Middle frontal gyrus (tissue), 1 donor: ENCODE results near the gene RGS7.

Source experiments
- DNase-seq: peaks from one replicate; pipeline ENCODE4 v3.0.0-alpha.2; 2015; ENCODE audit warnings: low spot score; ENCODE audit errors: extremely low spot score

Gene RGS7

DNA sequence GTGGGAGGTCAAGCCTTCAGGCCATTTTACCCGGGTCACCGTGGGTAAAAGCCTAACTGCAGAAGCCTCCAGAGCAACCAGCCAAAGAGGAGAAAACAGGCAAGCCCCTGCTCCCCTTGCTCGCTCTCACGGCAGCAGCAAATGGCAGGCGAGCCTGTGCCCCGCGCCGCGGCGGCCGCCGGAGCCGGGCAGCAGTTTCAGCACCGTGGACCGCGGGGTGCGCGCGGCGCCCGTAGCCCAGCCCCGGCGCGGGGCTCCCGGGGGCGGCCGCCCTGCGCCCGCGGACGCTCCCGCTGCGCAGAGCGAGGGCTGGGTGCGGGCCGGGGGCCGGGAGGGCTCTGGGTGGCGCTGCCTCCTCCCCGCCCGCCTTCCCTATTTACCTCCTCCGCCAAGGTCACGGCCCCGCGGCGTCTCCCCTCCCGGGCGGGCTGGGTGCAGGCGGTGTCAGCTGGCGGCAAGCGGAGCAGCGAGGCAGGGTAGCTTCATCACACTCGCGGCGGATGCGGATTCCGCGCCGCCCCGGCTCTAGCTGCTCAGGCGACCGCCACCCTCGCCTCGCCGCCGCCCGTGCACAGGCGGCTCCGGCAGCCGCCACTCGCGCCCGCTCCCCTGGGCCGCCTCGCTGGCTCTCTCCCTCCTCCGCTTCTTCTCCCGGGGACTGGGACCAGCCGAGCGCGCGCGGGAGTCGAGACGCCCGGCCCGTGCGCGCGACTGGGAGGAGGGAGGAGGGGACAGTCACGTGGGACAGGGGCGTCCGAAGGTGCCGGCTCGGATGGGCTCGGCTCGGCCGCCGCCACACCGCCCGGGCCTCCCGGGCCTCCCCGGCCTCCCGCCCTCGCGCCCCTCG lies at the start of gene RGS7:
Gene RGS7, minus strand, starts transcription at position 687 of the 847 bp plus-strand sequence.
- peak; percentile 64 for DNase-seq

DNA sequence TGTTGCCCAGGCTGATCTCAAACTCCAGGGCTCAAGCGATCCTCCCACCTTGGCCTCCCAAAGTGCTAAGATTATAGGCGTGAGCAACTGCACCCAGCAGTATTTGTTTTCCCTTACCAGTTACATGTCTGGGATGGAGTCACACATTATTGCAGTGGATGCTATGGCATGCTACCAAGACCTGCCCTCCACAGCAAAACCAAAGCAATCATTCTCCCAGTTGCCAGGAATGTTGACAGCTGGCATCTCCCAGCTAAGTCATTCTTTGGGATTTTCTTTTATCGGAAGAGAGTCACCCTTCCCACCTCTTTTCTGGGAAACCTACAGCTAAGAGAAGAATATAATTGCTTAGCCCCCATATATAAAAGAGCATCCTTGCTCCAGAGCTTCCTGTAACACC lies 49.4 kb upstream of the RGS7 start:
- DNase-seq = no peak

DNA sequence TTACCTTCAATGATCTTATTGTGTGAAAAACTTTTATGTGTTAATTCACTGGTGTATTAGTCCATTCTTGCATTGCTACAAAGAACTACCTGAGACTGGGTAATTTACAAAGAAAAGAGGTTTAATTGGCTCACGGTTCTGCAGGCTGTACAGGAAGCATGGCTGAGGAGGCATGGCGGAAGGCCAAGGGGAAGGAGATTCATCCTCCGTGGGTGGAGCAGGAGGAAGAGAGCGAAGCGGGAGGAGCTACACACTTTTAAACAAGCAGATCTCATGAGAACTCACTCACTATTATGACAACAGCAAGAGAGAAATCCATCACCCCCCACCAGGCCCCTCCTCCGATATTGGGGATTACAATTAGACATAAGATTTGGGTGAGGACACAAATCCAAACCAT lies 44.2 kb upstream of the RGS7 start:
- no peak for DNase-seq

DNA sequence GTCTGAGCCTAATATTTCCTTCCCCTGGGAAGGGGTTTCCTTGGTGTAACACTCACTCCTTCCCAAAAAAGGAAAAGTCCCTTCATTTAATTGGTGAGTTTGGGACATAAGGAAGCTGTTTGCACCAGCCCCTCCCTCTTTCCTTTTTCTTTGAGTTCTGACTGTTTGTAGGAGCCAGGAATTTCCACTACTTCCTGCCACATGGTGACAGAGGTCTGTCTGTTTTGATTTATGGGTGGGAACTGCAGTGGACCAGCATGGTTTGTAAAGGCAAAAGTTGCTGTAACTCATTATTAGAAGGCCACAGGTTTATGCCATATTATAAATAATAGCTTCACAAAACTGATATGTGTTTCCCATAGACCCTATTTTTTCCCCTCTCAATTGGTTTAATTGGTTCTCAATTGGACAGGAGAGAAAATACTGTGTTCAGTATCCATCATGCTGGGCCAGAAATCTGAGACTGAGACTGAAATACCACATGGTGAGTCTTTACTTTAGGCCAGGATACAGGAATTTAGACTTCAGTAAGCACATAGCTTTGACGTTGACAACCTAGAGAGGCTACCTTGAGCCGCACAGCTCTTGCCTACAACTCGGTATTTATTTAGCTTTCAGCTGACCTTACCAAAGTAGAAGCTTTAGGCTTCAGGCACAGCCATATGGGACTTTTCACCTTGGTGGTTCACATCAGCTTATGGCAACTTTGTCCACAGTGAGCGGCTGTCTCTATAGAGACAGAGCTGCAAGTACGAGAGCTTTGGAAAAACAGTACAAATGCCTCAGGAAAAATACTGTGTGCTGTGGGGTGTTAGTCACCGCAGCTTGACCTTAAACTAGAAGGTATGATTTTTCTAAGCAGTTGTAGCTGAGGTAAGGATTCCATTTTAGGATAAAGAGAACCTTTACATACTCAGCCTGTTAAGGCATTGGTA lies 40.0 kb upstream of the RGS7 start:
- no peak for DNase-seq

DNA sequence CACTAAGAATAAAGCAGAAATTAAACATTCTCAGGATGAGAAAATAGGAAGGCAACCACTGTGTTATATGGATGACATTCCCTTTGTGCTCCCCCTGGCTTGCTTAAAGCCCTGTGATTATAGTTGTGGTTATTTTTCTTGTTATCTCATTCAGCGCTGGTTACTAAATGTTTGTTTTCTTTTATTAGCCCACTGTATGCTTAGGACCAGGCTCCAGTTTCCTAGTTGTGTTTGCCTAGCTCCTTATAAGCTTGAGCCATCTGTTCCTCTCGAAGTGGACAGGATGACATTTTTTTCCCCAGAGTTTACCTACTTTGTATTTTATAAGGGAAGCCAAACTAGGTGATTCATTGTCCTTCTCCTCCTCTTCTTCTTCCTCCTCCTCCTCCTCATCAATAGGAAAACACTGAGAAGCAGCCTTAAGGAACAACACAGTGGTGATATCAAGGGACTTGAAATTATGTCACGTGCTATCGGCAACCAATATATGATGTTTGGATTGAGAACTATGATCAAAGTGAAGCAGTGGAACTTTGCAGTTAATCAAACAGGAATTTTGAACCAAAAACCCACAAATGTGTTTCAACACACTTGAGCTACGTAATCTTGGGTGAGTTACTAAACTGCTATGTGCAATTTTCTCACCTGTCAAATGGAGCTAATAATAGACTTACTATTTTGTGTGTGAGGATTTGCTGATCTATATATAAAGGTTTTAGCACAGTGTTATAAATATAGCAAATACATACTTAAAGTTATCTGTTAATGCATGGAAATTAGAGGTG lies 35.1 kb upstream of the RGS7 start:
- DNase-seq = no peak

DNA sequence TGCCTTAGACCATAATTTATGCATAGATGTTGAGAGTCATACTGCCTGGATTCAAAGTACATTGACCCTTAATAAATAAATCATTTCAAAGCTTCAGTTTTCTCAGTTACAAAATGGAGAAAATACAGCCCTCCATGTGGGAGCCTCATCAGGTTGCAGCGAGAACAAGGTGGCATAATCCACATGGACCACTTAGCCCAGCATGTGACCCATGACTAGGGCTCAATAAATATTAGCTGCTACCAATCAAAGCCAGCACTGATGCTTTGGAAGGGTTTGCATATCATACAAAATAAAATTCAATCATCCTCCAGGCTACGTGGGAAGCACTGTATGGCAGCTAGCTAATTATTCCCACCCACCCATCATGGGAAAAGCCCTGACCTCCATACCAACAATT lies 33.5 kb upstream of the RGS7 start:
- no peak for DNase-seq

DNA sequence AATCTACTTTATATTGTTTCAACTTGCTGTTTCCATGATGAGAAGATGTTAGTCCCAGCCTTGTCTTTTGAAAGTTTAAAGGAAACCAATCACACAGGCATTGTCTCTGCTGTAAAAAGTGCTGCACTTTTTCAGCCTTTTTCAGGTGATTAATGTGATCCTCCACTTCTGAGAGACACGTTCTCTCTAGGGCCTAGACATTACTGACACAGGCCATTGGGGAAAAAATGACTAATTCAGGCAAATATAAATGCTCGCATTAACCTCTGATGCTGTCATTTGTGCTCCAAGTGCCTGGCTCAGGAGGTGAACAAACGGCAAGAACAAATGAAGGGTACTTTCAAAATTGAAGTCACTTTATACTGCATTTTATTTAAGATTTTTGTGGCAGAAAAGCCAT lies 32.4 kb upstream of the RGS7 start:
- no peak for DNase-seq

DNA sequence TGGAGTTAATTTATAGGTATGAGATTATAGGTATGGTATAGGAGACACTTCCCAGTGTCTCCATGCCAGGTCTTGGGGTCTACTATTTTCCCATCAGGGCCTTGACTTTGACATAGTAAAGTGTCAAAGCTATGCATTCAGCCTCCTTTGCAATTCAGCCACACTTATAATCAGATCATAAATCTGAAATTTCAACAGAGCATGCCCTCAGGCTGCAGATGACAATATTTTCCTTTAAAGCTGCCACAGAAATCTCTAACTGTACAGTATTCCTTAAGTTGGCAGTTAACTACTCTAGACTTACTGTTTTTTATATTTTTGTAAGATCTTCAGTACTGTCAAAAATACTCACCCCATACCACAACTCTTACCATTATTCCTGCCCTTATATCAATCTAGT lies 30.2 kb upstream of the RGS7 start:
- no peak for DNase-seq

DNA sequence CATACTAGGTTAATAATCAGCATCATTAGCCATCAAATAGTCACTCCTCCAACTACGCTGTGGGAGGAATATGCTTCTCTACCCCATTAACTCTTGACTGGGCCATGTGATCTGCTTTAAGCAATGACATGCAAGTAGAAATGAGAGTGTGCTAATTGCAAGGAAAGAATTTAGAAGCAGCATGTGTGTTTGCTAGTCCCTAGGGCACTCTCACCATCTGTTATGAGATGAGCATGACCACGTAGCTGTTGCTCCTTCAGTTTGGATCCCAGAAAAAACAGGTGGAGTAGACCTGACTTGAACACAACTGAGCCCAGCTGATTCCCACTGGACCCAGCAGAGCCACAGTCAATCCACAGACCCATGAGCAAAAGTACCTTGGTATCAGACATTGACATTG lies 19.7 kb upstream of the RGS7 start:
- no peak for DNase-seq

DNA sequence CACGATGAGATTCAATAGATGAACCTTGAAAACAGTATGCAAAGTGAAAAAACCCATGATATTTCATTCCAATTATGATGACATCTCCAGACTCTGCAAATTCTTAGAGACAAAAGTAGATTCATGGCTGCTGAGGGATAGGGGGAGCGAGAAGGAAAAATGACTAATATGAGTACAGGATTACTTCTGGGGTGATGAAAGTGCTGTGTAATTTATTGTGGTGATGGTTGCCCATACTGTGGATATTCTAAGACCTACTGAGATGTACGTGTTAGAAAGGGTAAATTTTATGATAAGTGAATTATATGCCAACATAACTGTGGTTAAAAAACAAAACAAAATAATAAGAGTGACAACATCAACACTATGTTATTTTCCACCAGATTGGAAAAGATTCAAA lies 18.9 kb upstream of the RGS7 start:
- DNase-seq = no peak

DNA sequence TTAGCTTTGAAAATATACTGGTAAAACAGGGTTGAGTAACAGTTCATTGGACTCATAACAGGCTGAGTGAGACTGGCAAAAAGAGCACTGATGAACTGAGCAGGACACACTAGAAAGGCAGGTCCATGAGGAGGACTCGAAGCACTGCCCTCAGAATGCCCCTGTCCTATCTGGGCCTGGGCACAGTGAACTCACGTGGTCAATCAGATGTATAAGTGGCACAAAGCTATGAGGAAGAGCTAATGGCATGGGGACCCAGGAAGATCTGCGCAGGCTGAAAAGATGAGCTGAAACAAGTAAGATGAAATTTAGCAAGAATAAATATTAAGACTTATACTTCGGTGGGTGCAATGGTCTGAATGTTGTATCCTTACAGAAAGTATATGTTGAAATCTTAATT lies 9.2 kb upstream of the RGS7 start:
- no peak for DNase-seq

DNA sequence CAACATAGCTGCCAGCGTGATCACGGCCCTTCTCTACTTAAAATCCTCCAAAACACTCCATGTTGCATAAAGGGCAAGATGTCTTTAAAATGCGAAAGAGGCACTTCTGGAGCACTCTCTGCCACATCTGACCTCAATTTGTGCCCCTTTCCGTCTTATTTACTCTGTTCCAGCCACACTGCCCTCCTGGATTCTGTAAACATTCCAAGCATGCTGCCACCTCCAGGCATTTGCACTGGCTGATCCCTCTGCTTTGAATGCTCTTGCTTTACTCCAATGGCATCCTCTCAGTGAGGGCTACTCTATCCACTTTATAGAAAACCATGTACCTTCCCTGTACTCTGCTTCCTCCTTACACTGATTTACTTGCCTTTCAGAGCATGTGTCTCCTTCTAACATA lies 5.3 kb upstream of the RGS7 start:
- DNase-seq = no peak

DNA sequence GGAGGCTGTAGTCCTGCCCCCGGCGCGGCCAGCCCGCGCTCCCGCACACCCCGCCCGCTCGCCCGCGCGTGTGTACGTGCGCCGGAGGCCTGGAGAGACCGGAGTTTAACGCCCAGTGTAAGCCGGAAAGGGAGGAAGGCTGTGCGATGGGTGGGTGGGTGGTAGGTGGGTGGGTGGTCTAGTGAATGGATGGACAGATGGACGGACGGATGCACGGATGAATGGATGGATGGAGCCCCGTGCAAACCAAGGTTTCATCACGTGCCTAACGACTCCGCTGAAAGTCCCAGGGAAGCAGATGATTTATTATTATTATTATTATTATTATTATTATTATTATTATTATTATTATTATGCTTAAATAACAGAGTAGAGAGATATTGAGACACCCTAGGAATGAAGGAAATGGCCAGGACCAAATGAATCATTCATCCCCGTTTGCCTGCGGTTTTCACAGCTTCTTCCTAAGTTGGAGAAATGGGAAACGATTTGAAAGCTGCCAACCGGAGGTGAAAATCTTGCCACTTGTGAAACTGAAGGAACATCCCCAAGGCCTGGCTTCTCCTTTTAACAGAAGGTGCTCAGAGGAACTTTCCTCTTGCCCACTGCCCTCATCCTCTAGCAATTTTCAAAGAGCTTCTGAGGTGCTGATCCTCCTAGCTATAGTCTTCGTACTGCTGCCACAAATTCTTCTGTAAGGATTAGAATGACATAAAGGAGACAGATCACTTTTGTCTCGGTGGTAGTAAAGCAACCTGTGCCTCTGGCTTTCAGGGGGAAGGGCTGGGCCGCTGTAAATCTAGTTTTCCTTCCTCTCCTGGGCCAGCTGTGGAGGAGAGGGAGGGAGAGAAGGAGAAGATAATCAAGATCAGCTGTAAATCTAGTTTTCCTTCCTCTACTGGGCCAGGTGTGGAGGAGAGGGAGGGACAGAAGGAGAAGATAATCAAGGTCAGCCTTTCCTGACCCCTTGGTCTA lies 648 bp upstream of the RGS7 start:
- DNase-seq = no peak

DNA sequence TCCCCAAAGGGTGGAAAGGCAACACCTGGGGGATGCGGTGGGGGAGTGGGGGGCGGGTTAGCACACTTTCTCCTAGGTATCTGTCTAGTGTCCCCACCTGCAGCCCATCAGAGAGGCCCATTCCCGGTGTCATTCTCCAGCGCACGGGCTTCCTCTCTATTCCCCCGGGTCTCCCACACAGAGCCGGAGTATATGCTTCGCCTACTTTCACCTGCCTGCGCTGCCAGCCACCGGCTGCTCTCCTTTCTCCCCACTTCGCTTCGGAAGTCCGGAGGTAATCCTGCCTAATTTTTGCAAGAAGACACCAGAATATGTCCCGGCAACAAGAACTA lies 852 bp downstream of the RGS7 start:
- DNase-seq = no peak

DNA sequence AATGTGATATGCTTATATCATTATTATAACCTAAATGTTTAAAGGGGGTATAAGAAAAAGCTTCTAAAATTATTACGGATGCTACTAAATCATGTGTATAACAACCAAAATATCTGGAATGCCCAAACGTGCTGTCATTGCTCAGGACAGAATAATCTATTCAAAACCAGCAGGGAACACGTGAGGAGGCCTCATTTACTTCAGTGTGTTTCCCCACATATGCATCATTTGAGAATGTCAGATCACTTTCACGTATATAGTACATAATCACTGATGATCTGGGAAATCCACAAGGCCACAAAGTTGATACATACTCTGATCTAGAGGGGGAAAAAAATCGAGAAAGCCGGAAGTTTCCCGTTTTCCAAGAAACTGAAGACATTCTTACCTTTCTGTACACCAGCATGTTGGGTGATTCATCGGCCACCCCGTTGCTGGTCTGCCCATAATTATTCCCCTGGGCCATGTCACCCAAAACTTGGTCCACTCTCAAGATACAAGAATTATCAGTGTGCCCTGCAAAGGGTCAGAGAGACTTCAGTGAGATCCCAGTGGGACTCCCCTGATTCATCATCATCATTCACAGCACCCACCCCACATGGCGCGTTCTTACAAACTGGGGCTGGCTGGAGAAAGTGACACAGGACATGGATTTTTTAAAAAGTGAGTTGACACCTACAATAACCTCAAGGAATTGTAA lies 1.5 kb downstream of the RGS7 start:
- DNase-seq = no peak

DNA sequence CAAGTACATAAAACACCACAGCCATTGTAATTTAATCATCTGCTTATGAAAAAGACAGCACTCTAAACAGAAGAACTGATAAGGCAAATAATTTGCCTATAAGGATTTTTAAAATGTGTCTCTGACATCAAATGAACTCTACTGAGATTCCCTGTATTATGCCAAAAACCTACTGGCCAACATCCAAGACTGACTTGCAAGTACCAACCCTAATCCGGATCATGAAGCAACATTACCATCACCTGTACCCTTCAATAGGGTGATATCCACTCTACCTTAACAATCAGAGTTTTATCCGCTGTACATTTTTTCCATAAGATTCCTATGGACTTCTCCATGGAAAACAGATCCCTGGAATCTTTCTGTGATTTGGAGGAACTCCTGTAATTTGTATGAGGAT lies 4.6 kb downstream of the RGS7 start:
- no peak for DNase-seq

DNA sequence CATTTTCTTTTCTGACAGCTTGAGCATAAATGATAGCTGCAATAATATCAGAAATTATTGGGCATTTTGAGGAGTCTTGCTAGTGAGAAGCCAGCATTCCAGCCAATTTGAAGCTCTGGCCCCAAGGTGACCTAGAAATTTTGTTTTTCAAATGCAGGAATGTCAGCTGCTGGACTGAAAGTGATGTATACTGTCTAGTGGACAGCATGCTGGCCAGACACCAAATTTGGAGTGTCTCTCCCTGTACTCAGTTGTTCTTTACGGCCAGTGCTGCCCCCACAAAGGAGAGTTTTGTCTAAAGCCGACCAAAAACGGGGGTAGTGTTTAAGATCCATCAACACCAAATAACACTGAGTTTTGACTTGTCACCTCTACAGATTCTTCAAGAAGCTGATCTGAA lies 5.2 kb downstream of the RGS7 start:
- DNase-seq = no peak

DNA sequence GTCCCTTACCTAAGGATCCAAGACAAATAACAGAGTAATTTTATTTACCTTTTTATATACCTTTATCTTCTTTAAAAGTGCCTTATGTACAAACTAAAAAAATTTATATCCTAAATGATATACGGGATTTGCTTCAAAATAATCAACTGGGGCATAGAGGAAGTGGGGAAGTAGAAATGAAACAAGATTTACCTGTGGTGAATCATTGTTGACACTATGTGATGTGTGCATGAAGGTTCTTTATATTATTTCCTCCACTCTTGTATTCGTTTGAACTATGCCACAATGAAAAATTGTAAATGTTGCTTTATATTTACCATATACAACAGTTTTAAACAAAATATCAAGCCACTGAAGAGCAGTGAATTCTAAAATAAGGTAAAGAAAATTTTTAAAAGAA lies 13.0 kb downstream of the RGS7 start:
- no peak for DNase-seq

DNA sequence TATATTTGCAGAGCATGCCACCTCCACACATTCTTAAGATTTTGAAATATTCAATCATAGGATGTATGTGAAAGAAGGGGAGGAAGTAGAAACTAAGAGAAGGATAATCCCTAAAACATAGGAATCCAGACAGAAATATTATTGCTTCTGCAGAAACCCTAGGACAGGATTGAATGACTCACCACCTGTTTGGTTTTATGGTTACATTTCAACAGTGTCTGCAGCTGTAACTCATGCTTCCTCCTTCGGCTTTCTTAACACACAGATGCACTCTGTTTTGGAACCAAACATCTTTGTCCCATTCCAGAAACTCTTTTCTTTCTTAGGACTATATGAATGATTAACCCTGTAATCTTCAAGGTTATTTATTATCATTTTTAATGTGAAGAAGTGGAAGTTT lies 20.7 kb downstream of the RGS7 start:
- DNase-seq = no peak

DNA sequence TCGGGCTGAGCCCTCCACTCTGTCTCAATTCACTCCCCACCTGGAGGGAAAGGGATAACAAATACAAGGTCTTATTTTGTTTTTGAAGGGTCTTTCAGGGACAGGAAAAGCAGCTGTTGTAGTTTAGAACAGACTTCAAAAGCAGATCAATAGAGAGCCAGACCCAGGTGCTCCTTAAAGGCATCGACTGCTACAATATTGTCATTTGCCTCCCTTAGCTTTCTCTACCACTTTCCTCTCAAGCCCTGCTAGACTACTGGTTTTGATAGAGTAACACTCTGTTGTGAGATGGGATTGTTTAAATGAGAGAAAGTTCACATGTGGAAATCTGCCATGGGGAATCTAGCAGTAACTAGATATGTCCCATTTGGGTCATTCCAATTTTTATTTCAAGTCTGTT lies 24.0 kb downstream of the RGS7 start:
- DNase-seq = no peak
